CD4-positive, alpha-beta T cell treated with Interleukin-6 for 4 hours (primary cell): ENCODE measurements around the gene CREBBP.
A peak's percentile ranks its signal among the peaks of the same experiment; 100 is the strongest.

ENCODE experiments used
- DNase-seq: peaks from one replicate; pipeline ENCODE4 v3.0.0-alpha.2; 2020; ENCODE audit warnings: mixed read lengths

CREBBP gene

DNA sequence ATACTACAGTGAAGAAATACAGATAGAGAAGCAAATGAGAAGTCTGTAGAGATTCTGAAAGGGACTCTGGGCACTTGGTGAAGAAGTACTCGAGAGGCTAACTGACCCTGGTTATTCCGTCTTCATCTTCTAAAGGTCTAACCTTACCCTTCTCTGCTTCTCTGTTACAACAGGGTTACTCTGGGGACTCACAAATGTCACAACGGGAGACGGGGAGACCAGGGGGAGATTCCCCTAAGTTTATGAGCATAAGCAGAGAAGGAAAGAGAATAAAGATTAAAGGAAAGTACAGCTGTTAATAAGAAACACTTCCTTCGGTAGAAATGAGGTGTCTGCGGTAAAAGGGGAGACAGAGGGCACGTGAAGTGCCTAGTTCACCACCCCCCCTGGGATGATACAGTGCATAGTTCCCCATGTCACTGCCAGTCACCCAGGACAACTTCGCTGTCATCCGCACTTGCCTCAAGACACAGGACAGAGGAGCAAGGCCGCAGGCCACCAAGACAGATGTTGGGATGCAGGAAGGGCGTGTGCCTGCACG is 88.0 kb downstream of the CREBBP start:
- no peak for DNase-seq

DNA sequence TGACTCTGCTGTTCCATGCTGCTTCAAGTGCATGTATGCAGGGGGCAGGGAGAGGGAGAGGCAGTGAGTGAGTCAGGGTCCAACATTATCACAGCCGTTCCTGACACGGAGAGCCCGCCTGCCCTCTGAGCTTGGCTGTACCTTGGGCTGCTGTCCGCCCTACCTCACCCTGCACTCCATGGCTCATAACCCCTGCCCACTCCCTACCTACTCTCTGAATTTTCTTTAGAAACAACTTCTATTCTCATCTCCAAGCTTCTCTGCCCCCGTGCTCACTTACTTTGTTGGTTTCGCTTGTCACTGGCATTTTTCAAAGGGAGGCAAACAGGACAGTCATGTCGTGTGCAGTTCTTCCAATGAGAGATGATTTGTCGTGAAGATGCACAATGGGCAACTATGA is 88.8 kb downstream of the CREBBP start:
- no peak for DNase-seq

DNA sequence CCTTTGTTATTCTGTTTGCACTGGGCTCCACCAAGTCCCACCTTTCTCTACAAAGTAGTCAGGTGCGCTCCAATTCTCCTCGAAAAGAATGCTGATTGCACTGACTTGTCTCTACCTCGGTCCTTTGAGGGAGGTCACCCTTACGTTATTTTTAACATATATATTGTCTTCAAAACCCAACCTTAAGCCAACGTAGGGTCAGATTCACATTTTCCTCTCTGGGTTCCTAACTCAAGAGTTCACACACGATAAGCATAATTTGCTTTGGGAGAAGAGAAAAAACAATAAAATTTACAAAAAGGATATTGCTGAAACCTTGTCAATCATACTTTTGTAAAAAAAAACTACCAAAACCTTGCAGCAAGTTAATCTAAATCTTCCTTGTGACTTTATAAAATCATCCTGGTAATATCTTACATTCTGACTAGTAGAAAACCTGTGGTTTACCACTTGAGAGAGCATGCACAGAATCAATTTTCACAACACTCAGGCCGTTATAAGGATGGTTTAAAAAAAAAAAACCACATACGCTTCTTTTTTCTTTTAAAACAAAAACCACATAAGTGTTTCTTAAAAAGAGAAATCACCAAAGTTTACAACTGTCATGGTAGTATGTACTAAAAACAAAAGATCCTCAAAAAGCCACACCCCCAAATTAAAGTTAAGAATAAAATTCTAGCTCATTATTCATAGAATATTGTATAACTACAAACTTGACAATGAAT is 91.0 kb downstream of the CREBBP start:
- DNase-seq = no peak

DNA sequence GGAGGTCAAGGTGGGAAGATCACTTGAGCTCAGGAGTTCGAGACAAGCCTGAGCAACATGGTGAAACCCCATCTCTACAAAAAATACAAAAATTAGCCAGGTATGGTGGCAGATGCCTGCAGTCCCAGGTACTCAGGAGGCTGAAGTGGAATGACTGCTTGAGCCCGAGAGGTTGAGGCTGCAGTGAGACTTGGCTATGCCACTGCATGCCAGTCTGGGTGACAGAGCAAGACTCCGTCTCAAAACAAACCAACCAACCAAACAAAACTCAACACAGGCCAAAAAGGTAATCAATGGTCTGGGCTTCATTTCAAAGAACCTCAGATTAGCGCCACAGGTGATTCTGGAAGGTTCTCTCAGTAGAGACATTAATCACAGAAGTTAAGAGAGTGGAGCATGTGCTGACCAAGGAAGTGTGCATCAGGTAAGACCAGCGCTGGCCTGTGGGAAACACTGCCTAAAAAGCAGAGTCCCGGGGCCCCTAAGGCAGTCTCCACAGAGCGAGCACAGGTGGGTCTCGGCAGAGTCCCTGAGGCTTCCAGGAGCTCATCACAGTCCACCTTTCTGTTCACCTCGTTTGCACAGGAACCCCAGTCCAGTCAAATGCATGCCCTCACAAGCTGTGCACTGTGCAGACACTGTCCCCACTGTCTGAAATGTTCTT is 91.7 kb downstream of the CREBBP start:
- no peak for DNase-seq

DNA sequence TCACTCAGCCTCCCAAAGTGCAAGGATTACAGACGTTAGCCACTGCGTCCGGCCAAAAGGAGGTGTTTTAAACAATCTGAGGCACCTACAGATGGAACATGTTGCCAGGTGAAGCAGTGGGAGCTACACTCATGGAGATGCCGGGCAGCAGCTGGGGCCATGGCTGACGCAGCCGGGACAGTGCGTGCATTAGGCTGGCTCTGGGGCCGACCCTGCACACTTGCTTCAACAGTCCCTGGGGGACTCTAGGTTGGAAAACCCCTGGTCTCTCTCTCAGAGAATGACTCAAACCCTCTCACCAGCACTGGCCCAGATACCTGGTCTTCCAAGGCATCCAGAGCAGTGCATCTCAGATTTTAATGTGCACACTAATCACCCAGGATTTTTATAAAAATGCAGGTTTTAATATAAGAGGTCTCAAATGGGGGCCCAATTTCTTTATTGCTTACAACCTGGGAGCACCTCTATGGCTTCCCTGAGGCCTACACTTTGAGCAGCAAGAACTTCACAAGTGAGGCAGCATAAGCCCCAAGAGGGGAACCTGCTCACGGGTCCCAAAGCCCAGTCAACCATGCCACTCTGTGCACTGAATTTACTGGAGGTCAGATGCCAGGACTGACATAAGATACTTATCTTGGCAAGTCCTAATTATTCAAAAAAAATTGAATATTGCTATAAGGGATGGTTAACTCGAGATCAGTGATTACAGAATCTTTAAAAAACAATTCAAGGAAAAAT is 92.4 kb downstream of the CREBBP start:
- no peak for DNase-seq

DNA sequence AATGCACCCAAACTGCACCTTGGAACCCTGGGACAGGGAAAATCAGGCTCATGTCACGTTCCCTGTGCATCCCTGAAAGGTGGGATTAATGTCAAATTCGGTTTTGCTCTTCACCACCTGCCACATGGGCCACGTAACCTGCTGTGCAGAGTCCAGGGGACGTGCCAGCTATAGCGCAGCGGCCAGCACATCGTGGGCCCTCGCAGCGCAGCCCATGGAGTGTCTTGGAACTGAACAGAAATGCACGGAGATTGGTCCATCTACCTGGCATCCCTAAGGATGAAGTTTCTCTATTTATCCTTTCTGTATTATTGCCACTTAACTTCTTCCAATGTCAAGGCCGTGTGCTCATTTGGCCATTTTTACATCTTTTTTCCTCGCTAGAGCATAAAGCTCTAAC is 95.1 kb downstream of the CREBBP start:
- DNase-seq = no peak

DNA sequence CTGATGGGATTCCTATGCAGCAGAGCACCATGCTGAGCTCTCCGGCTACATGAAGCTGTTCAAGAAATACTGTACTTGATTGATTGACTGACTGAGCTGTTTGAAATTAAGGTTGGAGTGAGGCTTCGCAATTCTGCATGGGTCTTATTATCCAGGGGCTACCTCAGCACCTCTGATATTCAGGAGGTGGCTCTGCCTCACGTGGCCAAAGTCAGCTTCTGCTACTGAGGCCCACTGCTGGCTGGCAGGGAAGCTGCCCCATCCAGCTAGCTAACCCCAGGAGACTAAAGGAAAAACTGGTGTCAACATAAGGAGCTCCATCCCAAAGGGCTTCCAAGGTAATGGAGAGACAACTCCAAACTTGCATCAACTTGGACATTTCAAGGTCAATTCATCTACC is 97.0 kb downstream of the CREBBP start:
- DNase-seq = no peak

DNA sequence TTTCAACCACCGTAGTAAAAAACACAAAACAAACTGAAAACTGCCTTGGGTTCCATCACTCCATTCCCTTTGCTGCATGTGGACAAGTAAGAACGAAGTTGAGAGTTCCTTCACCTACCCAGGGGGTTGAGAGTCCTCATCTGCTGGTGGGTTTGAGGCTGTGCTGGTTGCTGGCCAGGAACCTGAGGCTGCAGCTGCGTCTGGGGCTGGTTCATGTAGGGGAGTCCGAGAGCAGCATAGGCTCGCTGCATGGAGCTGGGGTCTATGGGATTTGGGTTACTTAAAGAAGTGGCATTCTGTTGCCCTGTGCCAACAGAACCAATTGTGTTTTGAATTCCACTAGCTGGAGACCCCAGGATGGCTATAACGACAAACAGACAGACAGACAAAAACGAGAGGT is 97.9 kb downstream of the CREBBP start:
- DNase-seq = no peak

DNA sequence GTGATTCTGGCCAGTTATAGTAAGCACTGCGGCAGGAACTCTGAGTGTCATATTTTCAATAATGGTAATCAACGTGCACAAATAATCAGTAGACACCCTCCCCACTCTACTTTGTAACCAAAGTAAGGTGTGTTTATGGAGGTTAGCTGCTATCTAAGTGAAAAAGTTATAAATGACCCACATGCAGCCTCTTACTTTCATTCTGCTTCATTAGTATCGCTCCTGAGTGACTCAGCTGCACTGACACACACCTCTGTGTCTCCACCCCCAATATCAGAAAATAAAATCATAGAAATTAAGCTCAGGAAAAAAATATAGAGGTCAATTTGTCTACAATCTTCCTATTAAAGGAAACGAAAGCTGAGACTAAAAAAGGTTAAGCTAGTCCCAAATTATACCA is 99.1 kb downstream of the CREBBP start:
- no peak for DNase-seq

DNA sequence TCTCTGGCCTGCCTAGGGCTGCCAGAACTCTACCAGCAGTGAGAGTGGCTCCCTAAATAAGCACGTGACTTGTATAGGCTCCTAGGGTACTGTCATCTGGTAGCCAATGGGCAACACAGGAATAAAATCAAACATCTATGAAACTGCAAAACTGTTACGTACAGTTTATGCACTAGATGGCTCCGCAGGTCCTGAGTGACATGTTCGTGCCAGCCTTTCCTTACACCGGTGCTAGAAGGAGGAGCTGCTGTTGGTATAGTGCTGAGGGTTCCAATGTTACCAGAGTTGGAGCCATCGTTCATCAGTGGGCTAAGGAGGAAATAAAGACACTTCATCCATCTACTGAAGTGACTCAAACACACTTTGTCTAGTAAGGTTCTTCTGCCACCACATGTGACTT is 99.9 kb downstream of the CREBBP start:
- DNase-seq = peak; percentile 14

DNA sequence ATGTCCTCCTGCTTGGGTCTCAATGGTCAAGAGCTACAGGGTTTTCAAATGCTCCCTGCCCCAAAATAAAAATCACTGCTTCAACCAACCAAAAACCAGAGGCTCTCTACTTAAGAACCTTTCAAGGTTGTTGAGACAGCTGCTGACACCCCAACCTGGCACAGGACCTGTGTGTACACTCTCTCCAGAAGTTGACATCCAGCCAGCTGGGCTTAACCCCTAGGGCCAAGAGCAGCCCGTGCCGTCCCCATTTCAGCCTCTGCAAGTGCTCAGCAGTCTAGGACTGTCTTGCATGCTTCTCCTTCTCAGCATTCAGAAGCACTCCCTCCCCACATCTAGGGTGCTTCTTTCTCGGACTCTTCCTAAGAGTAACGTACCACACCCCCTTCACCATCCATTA is 104.2 kb downstream of the CREBBP start:
- DNase-seq = no peak

DNA sequence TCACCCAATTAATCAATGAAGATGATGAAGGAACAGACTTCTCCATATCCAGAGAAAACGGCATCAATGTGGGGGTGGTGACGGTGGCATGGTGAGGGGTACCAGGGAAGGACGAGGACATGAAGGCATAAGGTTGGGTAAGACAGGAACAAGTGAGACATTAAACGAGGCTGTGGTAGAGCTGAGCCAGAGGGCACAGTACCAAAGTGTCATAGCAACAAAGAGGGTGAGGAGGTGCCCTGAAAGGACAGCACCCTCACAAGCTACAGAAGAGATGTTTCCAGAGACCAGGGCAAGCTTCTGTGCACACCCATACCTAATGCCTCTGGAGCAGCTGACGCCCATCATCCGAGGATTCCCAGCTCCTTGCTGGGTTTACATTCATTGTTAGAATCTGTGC is 105.7 kb downstream of the CREBBP start:
- DNase-seq = no peak

DNA sequence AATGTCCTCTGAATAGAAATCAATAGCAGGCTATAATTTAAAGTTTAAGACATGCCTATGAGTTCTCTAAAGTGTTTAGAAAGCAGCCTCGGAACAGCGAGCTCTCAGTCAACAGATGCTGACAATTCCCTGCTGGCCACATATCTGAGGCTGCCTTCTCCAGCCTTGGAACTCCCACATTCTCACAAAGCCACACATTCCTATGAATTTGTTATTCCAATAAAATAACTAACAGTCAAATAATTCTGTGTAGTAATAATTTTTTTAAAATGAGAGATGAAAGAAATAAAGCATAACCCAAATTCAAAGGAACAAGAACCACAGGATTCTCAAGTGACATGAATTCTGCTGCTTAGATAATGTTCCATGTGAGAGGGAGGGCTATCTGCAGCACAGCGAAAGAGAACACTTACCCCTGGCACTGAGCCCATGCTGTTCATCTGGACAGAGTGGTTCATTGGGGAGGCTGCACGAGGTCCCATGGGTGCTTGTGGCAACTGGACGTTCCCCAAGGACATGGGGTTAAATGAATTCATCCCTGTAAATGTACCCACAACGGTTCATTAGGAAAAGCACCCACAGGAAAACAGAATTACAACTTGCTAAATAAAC is 106.3 kb downstream of the CREBBP start:
- DNase-seq = no peak

DNA sequence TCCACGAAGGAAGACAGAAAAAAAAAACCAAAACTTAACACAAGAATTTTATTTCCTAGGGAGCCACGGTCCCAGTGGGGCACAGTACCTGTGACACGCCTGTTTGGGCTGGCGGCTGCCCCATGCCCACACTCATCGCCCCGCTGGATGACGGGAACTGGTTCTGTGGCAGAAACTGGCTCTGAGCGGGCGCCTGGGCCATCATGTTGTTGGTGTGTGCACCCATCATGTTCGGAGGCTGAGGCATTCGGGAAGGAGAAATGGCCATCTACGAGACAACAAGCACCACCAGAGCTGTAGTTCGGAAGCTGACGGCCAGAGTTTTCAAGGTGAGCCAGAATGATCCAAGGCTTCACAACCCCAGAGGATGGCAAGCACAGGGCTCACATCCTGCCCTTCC is 106.8 kb downstream of the CREBBP start:
- no peak for DNase-seq

DNA sequence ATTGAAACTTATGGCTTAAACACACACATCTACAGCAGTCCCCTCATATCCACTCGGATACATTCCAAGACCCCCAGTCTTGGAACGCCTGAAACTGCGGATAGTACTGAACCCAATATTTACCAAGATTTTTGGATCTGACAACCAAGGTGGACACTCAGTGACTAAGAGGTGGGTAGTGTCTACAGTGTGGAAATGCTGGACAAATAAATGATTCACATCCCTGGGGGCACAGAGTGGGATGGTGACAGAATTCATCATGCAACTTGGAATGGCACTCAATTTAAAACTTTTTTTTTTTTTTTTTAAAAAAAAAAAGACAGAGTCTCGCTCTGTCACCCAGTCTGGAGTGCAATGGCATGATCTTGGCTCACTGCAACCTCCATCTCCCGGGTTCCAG is 109.0 kb downstream of the CREBBP start:
- no peak for DNase-seq

DNA sequence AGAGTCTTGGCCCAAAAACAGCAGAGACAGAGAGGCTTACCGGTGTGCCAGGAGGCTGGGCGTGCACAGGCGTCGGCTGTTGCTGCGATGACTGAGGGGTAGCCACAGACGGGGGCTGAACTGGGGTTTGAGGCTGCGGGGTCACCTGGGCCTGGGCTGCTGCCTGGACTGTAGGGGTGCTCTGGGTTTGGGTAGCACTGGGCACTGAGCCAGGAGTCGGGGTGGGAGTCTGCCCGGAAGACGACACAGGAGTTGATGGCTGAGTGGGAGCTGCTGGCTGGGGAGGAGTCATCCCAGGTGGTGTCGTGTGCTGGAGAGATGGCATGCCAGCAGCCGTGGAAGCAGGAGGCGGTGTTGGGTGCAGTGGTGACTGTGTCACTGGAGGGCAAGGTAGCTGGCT is 110.0 kb downstream of the CREBBP start:
- no peak for DNase-seq

DNA sequence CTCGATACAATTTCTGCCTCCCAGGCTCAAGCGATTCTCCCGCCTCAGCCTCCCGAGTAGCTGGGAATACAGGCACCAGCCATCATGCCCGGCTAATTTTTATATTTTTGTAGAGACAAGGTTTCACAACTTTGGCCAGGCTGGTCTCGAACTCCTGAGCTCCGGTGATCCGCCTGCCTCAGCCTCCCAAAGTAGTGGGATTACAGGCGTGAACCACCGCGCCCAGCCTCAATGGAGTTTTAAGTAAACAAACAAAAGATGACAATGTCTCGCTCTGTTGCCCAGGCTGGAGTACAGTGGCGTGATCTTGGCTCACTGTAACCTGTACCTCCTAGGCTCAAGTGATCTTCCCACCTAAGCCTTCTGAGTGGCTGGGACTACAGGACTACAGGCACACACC is 110.6 kb downstream of the CREBBP start:
- DNase-seq = no peak

DNA sequence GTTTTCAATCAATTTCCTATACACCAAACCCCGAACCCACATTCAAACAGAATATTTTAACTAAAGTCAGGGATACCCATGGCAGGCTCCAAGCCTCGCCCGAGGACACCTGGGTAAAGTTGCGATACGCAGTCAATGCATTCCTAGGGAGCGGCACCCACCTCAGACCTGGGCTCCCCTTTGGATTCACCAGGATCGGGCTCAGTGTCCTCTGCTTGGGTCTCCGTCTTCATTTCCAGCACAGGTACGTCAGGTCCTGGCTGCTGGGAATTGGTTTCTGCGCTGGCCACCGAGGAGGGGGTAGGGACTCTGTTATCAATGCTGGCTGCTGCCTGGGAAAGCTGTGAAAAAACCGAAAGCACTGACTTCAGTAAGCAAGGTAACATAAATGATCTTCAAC is 111.5 kb downstream of the CREBBP start:
- no peak for DNase-seq

DNA sequence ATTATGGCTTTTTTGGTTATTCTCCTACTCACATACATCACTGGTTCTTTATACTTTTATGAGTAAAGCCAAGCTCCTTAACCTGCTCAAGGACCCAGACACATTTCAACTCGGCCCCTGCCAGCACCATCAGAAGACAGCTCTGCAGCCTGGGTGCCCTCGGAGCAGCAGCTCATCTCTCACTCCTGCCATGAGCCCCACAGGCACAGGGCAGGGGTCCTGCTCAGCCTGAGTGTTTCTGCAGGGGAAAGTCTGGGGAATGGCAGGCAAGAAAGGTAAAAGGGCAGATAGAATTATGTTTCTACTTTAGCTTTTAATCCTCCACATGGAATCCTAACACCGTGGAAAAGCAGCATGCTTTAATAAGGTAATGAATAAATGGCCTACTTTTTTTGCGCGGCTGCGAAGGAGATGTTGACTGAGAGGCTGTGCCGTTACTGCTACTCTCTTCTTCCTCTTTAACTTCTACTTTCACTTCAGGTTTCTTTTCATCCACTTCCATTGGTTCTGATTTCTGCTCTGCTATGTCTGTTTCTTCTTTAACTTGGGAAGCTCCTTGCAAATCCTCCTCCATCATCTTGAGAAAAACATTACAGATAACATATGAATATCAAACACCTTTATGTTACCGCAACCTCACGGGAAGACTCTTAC is 113.1 kb downstream of the CREBBP start:
- no peak for DNase-seq

DNA sequence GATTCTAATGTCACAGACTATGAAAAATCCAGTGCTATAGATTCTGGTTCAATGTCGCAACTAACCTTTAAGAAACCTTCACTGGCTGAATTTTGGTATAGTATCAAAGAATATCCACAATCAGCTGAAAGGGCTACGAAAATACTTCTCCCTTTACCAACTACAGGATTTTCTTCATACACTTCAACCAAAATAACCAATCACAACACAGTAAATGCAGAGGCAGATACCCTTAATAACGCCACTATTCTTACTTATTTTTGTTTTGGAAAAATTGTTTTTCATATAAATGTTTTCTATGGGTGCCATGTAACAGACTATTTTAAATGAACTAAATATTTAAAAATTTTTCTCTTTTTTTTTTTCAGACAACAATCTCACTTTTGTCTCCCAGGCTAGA is 114.3 kb downstream of the CREBBP start:
- no peak for DNase-seq

DNA sequence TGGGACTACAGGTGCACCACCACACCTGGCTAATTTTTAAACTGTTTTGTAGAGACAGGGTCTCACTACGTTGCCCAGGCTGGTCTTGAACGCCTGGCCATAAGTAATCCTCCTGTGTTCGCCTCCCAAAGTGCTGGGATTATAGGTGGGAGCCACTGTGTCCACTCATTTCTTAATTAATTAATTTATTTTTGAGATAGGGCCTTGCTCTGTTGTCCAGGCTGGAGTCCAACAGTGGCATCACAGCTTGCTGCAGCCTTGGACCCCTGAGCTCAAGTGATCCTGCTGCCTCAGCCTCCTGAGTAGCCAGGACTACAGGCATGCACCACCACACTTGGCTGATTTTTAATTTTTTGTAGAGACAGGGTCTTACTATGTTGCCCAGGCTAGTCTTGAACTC is 116.1 kb downstream of the CREBBP start:
- no peak for DNase-seq

DNA sequence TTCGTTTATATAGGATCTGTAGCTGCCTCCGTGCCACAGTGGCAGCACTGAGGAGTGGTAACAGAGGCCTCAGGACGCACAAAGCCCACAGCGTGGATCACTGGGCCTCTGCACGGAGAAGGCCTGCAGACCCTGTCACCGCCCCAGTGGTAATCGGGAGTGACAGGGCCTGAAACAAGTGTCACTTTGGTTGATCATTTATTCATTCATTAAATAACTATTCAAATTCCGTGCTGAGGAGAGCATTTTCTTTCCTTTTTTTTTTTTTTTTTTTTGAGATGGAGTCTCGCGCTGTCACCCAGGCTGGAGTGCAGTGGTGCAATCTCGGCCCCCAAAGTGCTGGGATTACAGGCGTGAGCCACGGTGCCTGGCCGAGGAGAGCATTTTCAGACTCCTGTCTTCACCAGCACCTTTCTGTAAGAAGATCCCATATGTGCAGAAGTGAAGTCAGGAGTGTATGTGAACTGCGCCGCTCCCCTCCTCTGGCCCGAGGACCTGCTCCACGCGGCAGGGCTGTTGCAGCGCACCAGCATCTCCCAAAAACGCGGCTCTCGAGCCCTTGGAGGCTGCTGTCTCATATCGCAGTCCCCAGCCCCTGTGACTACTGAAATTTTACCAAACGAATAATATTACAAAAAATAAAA is 118.3 kb downstream of the CREBBP start:
- DNase-seq = no peak
